HFFc6 (cell line): ENCODE data around the gene TYSND1. TPM values are rescaled to one million over a fixed set of nuclear protein-coding genes. Genes with fewer than 3 reads are reported as not detected.
"Not testable (repeated sequence)": the region's sequence is repeated elsewhere in the genome, so short reads cannot be mapped to it uniquely, and the experiment has no call there.

Experiments used
- DNase-seq: peaks from one replicate; pipeline ENCODE4 v3.0.0-alpha.2; 2018
- H3K27ac Mint-ChIP-seq: 2 replicates; pipeline ENCODE4 v1.8.0; 2020; ENCODE audit warnings: mild to moderate bottlenecking, mixed read lengths
- H3K27me3 Mint-ChIP-seq: 2 replicates; pipeline ENCODE4 v1.8.0; 2021; ENCODE audit warnings: mild to moderate bottlenecking, moderate library complexity, mixed read lengths; ENCODE audit not compliant: insufficient read depth
- H3K36me3 Mint-ChIP-seq: 2 replicates; pipeline ENCODE4 v1.8.0; 2021; ENCODE audit warnings: low read depth, mixed read lengths
- H3K4me1 Mint-ChIP-seq: 2 replicates; pipeline ENCODE4 v1.8.0; 2020; ENCODE audit warnings: low read depth, mixed read lengths
- H3K4me3 Mint-ChIP-seq: 2 replicates; pipeline ENCODE4 v1.8.0; 2020; ENCODE audit warnings: mild to moderate bottlenecking, moderate library complexity, mixed read lengths
- H3K9me3 Mint-ChIP-seq: 2 replicates; pipeline ENCODE4 v1.8.0; 2020; ENCODE audit warnings: mild to moderate bottlenecking, mixed read lengths
- CTCF ChIP-seq: fragments of 200-600 bp; sonication (generic); IDR thresholded peaks from 2 replicates; pipeline ENCODE4 v1.5.0; 2021; ENCODE audit warnings: antibody characterized with exemption, mild to moderate bottlenecking
- total RNA-seq, 6 experiments: library from RNA; stranded (reverse); fragmentation: NEBNext Ultra II Directional; extraction: Animal tissue kit (Norgen Biotek cat#: 25700); gene quantifications; 2 replicates in 1 of 6; 3 replicates in 5 of 6; pipeline ENCODE4 v1.2.3, GENCODE V29; 2021

TYSND1 gene
- total RNA-seq, 6 experiments from 2014 or later: 4.6 to 5.7 (median 4.9) TPM

GRCh38 chr10:70106958-70107791 is 39.3 kb downstream of the TYSND1 start:
- no peaks in the 10 kb centered on the region for H3K4me1 Mint-ChIP-seq
- peaks cover 6% of the 10 kb centered on the region; the same call in 1 of the 2 replicates for H3K27me3 Mint-ChIP-seq
- H3K4me3 Mint-ChIP-seq: no peak overlapping the region
- no peaks in the 10 kb centered on the region for H3K9me3 Mint-ChIP-seq
- no peaks in the 10 kb centered on the region for H3K36me3 Mint-ChIP-seq
- TF ChIP-seq CTCF: peak; percentile 70
- no peak for DNase-seq
- no peak overlapping the region for H3K27ac Mint-ChIP-seq

- no peak for TF ChIP-seq CTCF
- Mint-ChIP-seq H3K4me1 (no peaks in the 10 kb centered on the region), H3K36me3 (no peaks in the 10 kb centered on the region), H3K27ac (no peak overlapping the region), H3K9me3 (no peaks in the 10 kb centered on the region), H3K4me3 (no peak overlapping the region), H3K27me3 (peaks cover 15% of the 10 kb centered on the region)
- DNase-seq: no peak
These were observed 44.8 kb downstream of the TYSND1 start for GRCh38 chr10:70101668-70102067.

- not testable (repeated sequence) for H3K9me3 Mint-ChIP-seq, H3K4me1 Mint-ChIP-seq, H3K27ac Mint-ChIP-seq, DNase-seq, H3K4me3 Mint-ChIP-seq, H3K36me3 Mint-ChIP-seq
- peaks cover 16% of the 10 kb centered on the region for H3K27me3 Mint-ChIP-seq
These were observed 45.4 kb downstream of the TYSND1 start for GRCh38 chr10:70101068-70101562.

GRCh38 chr10:70098271-70098670 is 48.2 kb downstream of the TYSND1 start:
- Mint-ChIP-seq H3K27ac (no peak overlapping the region), H3K9me3 (no peaks in the 10 kb centered on the region), H3K36me3 (no peaks in the 10 kb centered on the region), H3K27me3 (peaks cover 28% of the 10 kb centered on the region), H3K4me3 (no peak overlapping the region), H3K4me1 (no peaks in the 10 kb centered on the region)
- no peak for TF ChIP-seq CTCF
- DNase-seq: no peak

- no peak for TF ChIP-seq CTCF
- H3K4me3 Mint-ChIP-seq: no peak overlapping the region
- peaks cover 31% of the 10 kb centered on the region for H3K27me3 Mint-ChIP-seq
- no peak for DNase-seq
- H3K36me3 Mint-ChIP-seq: no peaks in the 10 kb centered on the region
- no peak overlapping the region for H3K27ac Mint-ChIP-seq
- H3K9me3 Mint-ChIP-seq: no peaks in the 10 kb centered on the region
- H3K4me1 Mint-ChIP-seq: no peaks in the 10 kb centered on the region
These were observed 49.0 kb downstream of the TYSND1 start for GRCh38 chr10:70097459-70097858.

- Mint-ChIP-seq H3K27ac (no peak overlapping the region), H3K9me3 (no peaks in the 10 kb centered on the region), H3K27me3 (peaks cover 37% of the 10 kb centered on the region), H3K4me1 (no peaks in the 10 kb centered on the region), H3K36me3 (no peaks in the 10 kb centered on the region), H3K4me3 (no peak overlapping the region)
- no peak for DNase-seq
- no peak for TF ChIP-seq CTCF
These were observed 49.6 kb downstream of the TYSND1 start for GRCh38 chr10:70096705-70097420.
